ENCODE results near the gene MAP1LC3B. TPM values are rescaled to one million over a fixed set of nuclear protein-coding genes. Genes with fewer than 3 reads are reported as not detected.

The MAP1LC3B gene
- total RNA-seq, 4 donors from 2014 or later = 38.0 to 50.6 (median 40.7) TPM

- H3K27ac ChIP-seq = peak overlapping the region; percentile 95 to 100 (median 98)
- H3K4me1 ChIP-seq = peaks cover 0 to 42% (median 21%) of the 10 kb centered on the region in 4 donors
- H3K27me3 ChIP-seq = no peaks in the 10 kb centered on the region
- TF ChIP-seq CTCF (IDR thresholded peaks at IDR 0.05) (no peak), POLR2A (IDR thresholded peaks at IDR 0.05) (no peak)
- DNase-seq = peak in 1 of 3 donors; percentile 50
- H3K4me3 ChIP-seq = peak overlapping the region in 3 of 4 donors; percentile 86 to 97 (median 96)
- H3K9me3 ChIP-seq = no peaks in the 10 kb centered on the region
- H3K36me3 ChIP-seq = peaks cover 0 to 4% (median 0%) of the 10 kb centered on the region in 3 donors
Observed at GRCh38 chr16:87390641-87391323, 1.4 kb upstream of the MAP1LC3B start.

GRCh38 chr16:87391324-87391949, 699 bp upstream of the MAP1LC3B start:
- Histone ChIP-seq H3K4me3 (peak overlapping the region; percentile 74 to 97 (median 91)), H3K27ac (peak overlapping the region; percentile 95 to 100 (median 98)), H3K27me3 (no peaks in the 10 kb centered on the region), H3K9me3 (no peaks in the 10 kb centered on the region), H3K36me3 (peaks cover 0 to 4% (median 0%) of the 10 kb centered on the region in 3 donors), H3K4me1 (peaks cover 0 to 42% (median 21%) of the 10 kb centered on the region in 4 donors)
- TF ChIP-seq CTCF (IDR thresholded peaks at IDR 0.05) (peak in 1 of 6 experiments; percentile 10), POLR2A (IDR thresholded peaks at IDR 0.05) (no peak)
- peak in 2 of 3 donors; percentile 76 to 80 for DNase-seq

- peak in 2 of 6 experiments; percentile 22 to 27 for TF ChIP-seq CTCF (IDR thresholded peaks at IDR 0.05)
- TF ChIP-seq POLR2A (IDR thresholded peaks at IDR 0.05) = no peak
- Histone ChIP-seq H3K27ac (peak overlapping the region; percentile 95 to 100 (median 98)), H3K36me3 (peaks cover 0 to 4% (median 0%) of the 10 kb centered on the region in 3 donors), H3K4me1 (peaks cover 0 to 29% (median 10%) of the 10 kb centered on the region in 4 donors), H3K4me3 (peak overlapping the region; percentile 74 to 97 (median 91)), H3K27me3 (no peaks in the 10 kb centered on the region), H3K9me3 (no peaks in the 10 kb centered on the region)
- peak; percentile 47 to 73 (median 73) for DNase-seq
Observed at GRCh38 chr16:87392821-87393679, 914 bp downstream of the MAP1LC3B start.

- peaks cover 0 to 7% (median 0%) of the 10 kb centered on the region in 3 donors for H3K36me3 ChIP-seq
- H3K27ac ChIP-seq = peak overlapping the region in 2 of 4 donors; percentile 95 to 96
- peak overlapping the region in 3 of 4 donors; percentile 86 to 97 (median 96) for H3K4me3 ChIP-seq
- H3K4me1 ChIP-seq = peaks cover 0 to 29% (median 10%) of the 10 kb centered on the region in 4 donors
- peak in 1 of 3 donors; percentile 43 for DNase-seq
- no peaks in the 10 kb centered on the region for H3K27me3 ChIP-seq
- no peaks in the 10 kb centered on the region for H3K9me3 ChIP-seq
- TF ChIP-seq POLR2A (IDR thresholded peaks at IDR 0.05) (no peak), CTCF (IDR thresholded peaks at IDR 0.05) (no peak)
Observed at GRCh38 chr16:87393680-87394055, 1.5 kb downstream of the MAP1LC3B start.

- Histone ChIP-seq H3K36me3 (peaks cover 0 to 21% (median 0%) of the 10 kb centered on the region in 3 donors), H3K27me3 (no peaks in the 10 kb centered on the region), H3K27ac (no peak overlapping the region), H3K4me1 (peaks cover 0 to 29% (median 10%) of the 10 kb centered on the region in 4 donors), H3K9me3 (no peaks in the 10 kb centered on the region), H3K4me3 (no peak overlapping the region)
- no peak for TF ChIP-seq POLR2A (IDR thresholded peaks at IDR 0.05)
- TF ChIP-seq CTCF (IDR thresholded peaks at IDR 0.05) = no peak
- DNase-seq = no peak
Observed at GRCh38 chr16:87395181-87395842, 3.2 kb downstream of the MAP1LC3B start.

Data from Peyer's patch (tissue), 4 donors.